SU-DHL-6 (cell line): ENCODE results near the gene MED8.

ENCODE experiments used
- CTCF ChIP-seq: fragments of 200-600 bp; sonication (generic); IDR thresholded peaks from one replicate; pipeline ENCODE4 v1.5.1; 2017; ENCODE audit warnings: antibody characterized with exemption, mild to moderate bottlenecking, low read length, moderate library complexity; ENCODE audit not compliant: insufficient read depth, poor library complexity, severe bottlenecking
- EZH2phosphoT487 ChIP-seq: fragments of 200-600 bp; sonication (generic), shearing (Covaris generic); conservative IDR thresholded peaks from 2 replicates; pipeline ENCODE4 v1.6.1; 2018; ENCODE audit warnings: mild to moderate bottlenecking, antibody characterized with exemption, low read length, moderate library complexity, mixed read lengths

GRCh38 chr1:43402089-43402865, 12.7 kb upstream of the MED8 start:
- TF ChIP-seq CTCF (no peak), EZH2phosphoT487 (no peak)
